IPS-NIHi7 (cell line): Measurements from ENCODE around the gene REEP5.
"Not testable (repeated sequence)": the region's sequence is repeated elsewhere in the genome, so short reads cannot be mapped to it uniquely, and the experiment has no call there.

Source experiments
- DNase-seq: peaks from one replicate; pipeline ENCODE4 v3.0.0; 2012; ENCODE audit warnings: mixed read lengths; ENCODE audit errors: extremely low spot score

REEP5 gene

DNA sequence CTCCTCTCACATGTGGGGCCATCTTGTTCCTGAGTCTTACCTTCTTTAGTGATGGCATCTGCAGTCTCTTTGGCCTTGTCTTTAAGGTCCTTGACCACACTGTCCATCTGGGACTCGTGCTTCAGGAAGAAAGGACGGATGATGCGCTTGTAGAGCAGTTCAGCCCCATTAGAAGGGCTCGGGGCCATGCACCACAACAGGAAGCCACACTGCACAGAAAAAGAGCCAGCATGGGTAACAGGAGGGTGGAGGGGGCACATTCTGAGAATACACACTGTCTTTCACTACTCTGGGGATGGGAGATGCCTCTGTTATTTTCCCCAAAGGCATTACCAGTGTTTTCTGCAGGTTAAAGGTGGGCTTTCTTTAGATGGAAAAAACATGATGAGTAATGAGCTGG, 35.1 kb downstream of the REEP5 start:
- no peak for DNase-seq

DNA sequence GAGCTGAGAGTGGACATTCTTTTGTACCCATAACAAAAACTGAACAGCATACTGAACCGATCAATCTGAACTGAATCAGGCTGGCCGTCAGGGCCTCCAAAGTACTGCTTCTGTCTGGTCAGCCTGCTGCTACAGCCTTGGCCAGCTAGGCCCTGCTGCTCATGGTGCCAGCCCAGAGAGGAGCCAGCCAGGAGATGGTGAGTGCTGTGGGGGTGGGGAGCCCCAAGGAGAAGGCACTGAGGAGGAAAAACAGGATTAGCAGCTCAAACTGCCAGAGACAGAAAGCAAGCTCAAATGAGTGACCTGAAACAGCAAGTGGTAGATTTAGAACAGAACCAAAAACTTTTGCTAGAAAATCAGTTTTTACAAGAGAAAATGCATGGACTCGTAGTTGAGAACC, 37.0 kb downstream of the REEP5 start:
- no peak for DNase-seq

DNA sequence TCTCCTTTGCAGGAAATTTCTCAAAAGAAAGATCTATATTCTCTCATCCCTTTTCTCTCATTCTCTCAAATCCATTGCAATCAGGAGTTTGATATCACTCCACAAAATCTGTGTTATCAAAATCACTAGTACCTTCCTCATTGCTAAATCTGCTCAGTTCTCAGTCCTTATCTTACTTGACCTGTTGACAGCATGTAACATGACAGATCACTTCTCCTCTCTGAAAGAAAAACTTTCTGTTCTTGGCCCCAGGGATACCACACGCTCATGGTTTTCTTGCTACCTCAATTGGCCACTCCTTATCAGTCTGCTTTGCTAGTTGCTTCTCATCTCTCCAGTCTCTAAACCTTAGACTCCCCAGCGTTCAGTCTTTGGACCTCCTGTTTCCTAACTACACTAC, 38.8 kb downstream of the REEP5 start:
- DNase-seq = no peak

DNA sequence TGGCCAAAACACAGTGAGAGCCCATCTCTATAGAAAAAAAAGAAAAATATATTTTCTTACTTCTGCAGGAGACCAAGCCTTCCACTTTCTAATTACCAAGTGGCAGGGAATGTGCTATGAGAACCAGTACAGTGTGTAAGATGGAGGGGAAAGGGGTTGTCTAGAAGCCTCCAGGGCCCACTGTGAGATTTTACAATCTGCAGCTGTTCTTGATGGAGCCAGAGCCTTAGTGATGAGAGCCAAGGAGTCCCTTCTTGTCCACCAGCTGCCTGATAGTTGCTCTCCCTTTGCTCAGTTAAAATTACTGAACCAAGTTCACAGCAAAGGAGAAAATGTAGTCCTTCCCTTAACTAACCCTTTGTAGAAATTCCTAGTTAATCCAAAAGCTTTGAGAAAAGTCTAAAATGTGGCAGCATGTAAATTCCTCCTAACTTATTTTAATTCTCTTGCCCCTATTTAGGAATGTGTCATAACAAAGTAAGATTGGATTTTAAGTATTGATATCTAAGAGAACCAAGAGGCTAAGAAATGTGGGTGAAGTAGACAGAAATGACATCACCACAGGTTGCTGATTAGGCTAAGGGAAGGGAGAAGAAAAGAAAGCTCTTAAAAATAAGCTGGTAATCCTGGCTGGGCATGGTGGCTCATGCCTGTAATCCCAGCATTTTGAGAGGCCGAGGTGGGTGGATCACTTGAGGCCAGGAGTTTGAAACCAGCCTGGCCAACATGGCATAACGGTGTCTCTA, 41.6 kb downstream of the REEP5 start:
- DNase-seq = no peak

DNA sequence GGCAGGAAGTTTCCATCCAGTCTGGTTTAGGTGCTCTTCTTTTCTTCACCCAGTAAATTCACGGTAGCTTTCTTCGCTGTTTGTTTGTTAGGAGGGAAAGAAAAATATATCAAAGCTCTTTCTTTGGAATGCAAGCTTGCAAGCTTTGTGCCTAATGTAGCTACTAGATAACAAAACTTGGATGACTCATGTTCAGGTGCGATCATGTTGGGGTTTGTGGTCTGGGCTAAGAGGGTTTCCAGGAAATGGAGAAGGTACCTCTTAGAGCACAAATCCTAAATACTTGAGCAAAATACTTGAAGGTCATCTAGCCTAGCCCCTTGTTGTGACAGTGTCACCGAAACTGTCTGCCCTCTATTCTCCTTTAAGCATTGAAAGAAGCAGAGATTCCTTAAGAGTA, 43.3 kb downstream of the REEP5 start:
- DNase-seq = no peak

DNA sequence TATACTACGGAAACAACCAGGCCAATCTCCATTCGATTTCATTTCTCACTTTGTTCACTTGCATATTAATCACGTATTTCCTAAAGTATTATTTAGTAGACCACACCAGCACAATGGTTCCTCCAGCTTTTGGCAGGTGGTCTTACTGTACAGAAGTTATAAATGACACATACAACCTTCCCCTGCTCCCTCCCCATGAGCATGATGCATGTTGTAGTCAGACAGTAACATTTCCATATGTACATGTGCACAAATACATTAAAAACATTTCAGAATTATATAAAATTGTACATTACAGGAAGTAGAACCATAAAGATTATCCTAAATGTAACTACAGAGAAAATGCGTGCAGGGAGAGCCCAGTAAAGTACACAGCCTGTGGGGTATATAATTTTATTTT, 43.9 kb downstream of the REEP5 start:
- DNase-seq = no peak

DNA sequence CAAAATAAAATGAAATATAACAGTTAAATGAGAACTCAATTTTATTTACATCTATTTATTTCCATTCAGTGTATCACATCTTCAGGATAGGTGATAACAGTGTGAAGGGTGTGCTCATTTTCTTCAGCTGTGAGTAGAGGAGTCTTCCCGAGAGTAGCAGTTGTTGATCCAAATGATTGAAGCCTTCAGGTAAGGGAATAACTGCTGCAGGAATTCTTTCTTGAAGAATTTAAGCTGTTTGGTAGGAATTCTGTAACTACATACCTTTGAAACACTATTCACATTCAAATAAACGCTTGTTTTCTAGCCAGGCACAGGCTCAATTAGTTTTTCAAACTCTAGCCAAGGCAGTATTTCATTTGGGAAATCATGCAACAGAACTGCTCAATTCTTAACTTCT, 45.7 kb downstream of the REEP5 start:
- no peak for DNase-seq

DNA sequence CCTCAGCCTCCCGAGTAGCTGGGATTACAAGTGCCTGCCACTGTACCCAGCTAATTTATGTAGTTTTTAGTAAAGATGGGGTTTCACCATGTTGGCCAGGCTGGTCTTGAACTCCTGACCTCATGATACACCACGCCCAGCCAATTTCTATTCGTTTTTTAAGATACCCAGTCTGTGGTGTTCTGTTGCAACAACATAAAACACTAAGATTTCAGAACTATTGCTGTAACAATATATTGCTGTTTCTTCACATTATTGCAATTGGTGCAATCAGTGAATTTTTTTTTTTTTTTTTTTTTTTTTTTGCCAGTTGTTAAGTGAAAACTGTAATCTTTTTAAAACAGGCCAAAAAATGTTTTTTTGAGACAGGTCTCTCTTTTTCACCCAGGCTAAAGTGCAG, 51.1 kb downstream of the REEP5 start:
- no peak for DNase-seq

DNA sequence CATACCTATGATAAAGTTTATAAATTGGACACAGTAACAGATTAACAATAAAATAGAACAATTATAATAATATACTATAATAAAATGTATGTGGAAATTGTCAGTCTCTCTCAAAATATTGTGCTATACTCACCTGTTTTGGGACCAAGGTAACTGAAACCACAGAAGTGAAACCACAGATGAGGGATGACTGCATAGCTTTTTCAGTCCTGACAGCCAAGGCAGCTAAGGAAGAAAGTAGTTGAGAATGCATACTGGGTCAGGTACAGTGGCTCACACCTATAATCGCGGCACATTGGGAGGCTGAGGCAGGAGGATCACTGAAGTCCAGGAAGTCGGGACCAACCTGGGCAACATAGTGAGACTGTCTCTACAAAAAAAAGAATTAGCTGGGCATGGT, 52.1 kb downstream of the REEP5 start:
- no peak for DNase-seq

DNA sequence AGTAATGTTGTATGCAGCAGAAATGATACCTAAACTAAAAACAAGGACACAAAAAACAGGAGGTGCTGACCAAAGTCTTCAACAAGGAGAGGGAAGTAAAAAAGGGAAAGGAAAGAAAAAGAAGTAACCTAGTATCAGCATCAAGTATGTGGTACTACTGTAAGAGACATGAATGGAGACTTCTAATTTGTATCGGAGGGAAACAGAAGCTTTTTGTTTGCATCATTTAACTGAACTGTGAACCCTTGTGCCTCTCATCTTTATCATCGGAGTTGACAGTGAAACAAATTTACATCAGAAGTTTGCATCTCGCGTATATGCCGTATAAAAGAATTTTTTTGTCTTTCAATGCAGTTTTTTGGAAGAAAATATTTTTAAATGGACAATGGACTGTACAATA, 54.6 kb downstream of the REEP5 start:
- DNase-seq = no peak

DNA sequence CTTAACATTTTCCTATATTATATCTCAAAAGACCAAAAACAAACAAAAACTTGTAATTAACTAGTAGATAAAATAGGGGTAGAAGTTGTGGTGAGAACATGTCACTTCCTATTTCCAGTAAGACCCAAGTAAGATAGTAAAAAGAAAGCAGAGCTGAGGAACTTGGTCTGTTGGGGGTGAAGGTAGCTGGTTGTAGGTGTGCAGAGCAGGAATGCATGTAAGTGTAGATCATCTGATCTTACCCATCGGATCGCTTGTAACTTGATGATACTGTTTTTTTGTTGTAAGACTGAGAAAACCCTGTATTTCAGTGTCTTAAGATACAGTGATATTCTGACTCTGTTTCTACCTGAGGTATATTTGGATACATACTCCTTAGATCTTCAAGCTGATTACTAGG, 55.3 kb downstream of the REEP5 start:
- no peak for DNase-seq

DNA sequence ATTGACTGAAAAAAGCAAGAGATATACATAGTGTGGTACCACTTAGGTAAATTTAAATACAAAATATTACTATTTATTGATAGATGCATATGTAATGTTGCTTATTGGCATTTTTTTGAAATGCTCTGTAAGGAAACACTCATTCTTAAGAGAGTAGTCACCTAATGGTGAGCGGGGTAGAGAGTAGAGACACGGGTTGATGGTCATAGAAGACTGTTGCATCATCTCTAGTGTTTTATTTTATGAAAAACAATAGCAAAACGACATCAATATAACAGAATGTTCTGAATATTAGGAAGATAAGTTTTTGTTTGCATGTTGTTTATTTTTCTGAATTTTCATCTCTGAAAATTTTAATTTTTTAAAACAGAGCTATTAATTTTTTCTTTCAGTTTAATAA, 56.9 kb downstream of the REEP5 start:
- DNase-seq = no peak

DNA sequence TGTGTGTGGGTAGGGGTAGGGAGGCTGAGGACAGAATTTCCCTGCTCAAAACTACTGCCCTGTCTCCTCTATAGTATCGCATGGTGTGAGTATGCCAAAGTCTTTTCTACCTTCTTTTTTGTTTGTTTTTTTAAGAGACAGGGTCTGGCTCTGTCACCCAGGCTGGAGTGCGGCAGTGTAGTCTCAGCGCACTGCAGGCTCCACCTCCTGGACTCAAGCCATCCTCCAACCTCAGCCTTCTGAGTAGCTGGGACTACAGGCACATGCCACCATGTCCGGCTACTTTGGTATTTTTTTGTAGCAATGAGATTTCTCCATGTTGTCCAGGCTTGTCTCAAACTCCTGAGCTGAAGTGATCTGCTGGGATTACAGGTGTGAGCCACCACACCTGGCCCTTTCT, 58.5 kb downstream of the REEP5 start:
- no peak for DNase-seq

DNA sequence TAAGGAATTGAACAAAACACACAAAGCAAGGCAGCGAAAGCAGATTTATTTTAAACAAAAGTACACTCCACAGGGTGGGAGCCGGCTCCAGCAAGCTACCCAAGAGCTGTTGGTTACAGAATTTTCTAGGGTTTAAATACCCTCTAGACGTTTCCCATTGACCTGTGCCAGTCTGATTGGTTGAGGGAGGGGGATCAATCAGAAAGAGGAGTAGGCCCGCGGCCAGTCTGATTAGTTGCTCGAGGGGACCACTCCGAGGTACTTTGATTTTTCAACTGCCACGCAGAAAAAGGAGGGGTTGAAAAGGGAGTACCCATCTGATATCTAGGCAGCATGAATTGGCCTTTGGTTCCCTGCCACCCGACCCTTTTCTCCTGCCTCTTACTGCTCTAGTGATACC, 59.9 kb downstream of the REEP5 start:
- no peak for DNase-seq

DNA sequence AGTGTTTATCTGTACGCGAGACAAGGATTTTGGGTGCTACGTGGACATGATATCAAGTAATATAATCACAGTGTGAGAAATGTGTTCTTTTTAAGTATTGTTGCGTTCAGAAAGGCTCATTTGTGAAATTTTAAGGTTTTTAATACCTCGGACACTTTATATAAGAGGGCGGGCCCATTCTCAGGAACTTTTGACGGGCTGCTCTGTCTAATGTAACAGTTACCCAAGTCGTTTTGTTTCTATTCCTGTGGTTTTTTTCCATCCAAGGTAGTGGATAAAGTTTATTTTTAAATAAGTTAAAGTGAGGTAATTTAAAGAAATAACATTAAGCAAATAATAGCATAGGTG, 60.4 kb downstream of the REEP5 start:
- no peak for DNase-seq

DNA sequence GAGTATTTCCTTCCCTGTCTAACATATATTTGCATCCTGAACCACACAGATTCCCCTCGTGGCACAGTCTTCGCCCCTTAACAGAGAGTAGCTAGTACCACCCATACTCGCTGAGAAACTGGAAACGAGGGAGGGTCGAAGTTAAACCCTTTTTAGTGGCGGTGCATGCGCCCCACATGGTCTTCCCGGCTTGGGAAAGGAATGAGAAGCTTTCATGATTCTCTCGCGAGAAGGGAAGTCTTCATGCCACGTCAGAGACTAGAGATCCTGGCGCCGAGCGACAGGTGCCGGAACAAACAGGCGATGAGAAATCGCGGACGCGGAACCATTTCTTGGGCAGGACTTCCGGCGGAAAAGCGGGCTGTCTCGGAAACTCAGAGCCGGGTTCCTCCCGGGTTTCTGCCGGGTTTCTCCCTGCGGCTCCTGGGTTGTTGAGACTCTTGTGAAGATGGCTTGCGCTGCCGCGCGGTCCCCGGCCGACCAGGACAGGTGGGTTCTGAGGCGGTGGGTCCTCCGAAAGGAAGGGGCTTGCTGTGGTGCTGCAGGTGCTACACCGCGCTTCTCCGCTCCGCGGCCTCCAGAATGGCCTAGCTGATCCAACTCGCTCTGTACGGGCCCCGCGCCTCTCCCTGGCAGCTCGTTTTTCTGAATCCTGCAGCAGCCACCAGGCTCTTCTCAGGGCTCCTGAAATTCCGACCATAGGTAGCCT, 60.9 kb downstream of the REEP5 start, which contains the start of gene SRP19:
SRP19 (plus strand) TSS at position 359 of the 709 bp plus-strand sequence; CDS start at position 449, 90 bp downstream.
- DNase-seq = peak; percentile 99

DNA sequence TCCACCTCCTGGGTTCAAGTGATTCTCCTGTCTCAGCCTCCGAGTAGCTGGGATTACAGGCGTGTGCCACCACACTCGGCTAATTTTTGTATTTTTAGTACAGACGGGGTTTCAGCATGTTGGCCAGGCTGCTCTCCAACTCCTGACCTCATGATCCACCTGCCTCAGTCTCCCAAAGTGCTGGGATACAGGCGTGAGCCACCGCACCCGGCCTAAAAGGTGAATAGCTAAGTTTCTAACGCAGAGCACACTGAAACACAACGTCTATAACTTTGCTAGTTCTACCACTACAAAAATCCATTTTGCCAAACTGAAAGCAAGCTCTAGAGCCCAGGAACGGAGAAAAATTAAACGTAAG, 61.5 kb downstream of the REEP5 start:
- DNase-seq = not testable (repeated sequence)

DNA sequence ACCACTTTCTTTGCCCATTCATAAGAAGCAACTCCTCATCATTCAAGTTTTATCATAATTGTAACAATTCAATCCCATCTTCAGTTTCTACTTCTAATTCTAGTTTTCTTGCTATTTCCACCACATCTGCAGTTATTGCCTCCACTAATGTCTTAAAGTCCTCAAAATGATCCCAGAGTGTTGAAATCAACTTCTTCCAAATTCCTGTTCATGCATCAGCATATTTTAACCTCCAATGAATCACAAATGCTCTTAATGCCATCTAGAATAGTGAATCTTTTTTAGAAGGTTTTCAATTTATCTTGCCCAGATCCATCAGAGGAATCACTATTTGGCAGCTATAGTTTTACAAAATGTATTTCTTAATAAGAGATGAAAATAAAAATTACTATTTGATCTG, 64.2 kb downstream of the REEP5 start:
- no peak for DNase-seq

DNA sequence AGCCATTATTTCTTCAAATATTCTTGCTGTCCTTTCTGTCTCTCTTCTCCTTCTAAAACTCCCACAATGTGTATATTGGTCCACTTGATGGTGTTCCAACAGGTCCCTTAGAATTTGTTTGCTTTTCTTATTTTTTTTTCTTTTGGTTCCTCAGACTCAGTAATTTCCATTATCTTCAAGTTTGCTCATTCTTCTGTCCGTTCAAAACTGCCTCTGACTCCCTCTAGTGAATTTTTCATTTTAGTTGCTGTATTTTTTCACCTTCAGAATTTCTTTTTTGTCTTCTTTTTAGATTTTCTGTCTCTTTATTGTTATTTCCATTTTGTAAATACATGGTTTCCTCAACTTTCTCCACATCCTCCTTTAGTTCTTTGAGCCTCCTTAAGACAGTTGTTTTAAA, 67.4 kb downstream of the REEP5 start:
- no peak for DNase-seq

DNA sequence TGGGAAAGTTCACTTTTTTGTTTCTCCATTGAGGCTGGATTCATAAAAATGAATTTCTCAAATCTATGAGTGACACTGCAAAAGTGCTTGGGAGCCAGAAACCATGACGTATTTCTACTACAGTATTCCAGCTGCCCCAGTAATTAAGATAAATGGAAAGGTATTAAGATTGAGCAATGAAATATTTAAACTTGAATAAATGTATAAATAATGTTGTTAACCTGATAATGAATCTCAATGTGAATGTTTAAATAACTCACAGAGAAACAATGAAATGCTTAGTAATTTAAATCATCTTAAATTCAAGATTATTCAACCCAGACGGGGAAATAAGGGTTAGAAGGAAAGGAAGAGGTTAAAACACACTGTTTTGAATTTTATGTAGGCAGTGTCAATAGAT, 72.1 kb downstream of the REEP5 start:
- DNase-seq = no peak

DNA sequence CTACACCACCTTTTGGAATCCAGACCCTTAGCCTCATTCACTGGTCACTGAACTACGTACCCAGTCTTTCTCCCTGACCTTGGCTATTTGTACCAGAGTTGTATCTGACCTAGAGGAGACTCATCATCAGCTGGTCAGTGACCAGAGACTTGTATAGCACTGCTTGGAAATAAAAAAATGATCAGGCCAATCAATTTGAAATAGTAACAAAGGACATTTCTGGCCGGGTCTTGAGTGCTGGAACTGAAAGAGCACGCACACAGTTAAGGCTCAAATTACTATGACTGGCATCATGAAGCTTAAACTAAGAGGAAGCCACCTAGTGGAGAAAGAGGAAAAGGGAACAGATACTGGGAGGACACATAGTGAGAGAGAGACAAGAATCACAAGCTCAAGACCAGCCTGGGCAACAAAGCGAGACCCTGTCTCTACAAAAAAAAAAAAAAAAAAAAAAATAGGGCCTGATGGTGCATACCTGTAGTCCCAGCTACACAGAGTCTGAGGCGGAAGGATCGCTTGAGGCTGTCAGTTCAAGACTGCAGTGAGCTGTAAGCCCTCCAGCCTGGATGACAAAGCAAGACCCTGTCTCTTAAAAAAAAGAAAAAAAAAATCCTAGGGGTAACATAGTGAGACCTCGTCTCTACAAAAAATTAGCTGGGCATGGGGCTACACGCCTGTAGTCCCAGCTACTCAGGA, 73.8 kb downstream of the REEP5 start:
- peak; percentile 64 for DNase-seq

DNA sequence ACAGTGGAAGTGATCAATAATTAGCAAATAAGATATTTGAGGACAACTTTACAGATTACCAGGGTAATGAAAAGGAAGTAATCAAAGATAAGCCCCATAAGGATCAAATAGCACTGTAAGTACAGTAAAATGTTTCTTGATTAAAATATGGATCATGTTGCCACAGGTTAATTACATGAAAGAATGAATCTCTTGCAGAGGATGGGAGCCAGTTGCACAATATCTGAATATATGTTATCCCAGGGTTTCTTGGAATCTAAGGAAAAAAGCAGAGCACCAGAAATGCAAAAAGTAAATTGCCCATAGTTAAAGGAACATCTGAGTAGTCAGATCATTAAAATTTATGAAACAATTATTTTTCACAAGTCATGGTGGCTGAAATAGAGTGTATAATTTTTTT, 74.7 kb downstream of the REEP5 start:
- no peak for DNase-seq

DNA sequence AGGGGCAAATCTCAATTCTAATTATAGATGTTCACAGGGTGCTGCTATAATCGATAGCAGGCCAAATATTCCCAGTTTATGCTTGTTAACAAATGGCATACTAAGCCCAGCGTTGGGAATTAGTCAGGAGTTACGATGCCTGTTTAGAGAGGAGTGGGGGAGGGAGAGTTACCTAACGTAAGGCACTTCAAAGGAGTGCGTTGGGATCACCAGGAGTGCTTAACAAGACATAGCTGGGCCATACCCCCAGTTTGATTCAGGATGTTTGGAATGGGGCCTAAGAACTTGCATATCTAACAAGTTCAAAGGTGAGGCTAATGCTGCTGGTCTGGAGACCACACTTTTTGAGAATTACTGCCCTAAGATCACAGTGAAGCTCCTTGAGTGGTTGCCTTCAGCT, 75.5 kb downstream of the REEP5 start:
- peak; percentile 18 for DNase-seq
